SK-N-SH (cell line): ENCODE results near the gene PCP2.

Experiments used
- CTCF ChIP-seq: fragments of 200-600 bp; sonication (generic); IDR thresholded peaks from 2 replicates; pipeline ENCODE4 v1.6.1; 2017; ENCODE audit warnings: antibody characterized with exemption, mild to moderate bottlenecking, moderate library complexity
- ELF1 ChIP-seq: IDR thresholded peaks from 2 replicates; pipeline ENCODE4 v1.4.0; 2012
- EP300 ChIP-seq, 2 experiments: IDR thresholded peaks; 2 replicates each; pipeline versions ENCODE4 v1.4.0 to v1.6.1; 2012; ENCODE audit warnings: borderline replicate concordance in 1 of 2, low read depth in 1 of 2, low read length in 1 of 2
- GABPA ChIP-seq: IDR thresholded peaks from 2 replicates; pipeline ENCODE4 v1.4.0; 2012; ENCODE audit warnings: low read depth, mild to moderate bottlenecking
- JUND ChIP-seq: IDR thresholded peaks from 2 replicates; pipeline ENCODE4 v1.4.0; 2012
- MEF2A ChIP-seq: IDR thresholded peaks from 2 replicates; pipeline ENCODE4 v1.4.0; 2012; ENCODE audit warnings: low read depth, borderline replicate concordance
- MXI1 ChIP-seq: IDR thresholded peaks from 2 replicates; pipeline ENCODE4 v1.6.1; 2012; ENCODE audit warnings: mild to moderate bottlenecking, low read depth, low read length, improper control_type of control experiment
- NFIC ChIP-seq: IDR thresholded peaks from 2 replicates; pipeline ENCODE4 v1.4.0; 2012; ENCODE audit warnings: borderline replicate concordance
- POLR2AphosphoS5 ChIP-seq: IDR thresholded peaks from 2 replicates; pipeline ENCODE4 v1.6.1; 2012; ENCODE audit warnings: low read depth, low read length
- TCF12 ChIP-seq: IDR thresholded peaks from 2 replicates; pipeline ENCODE4 v1.4.0; 2012
- YY1 ChIP-seq: IDR thresholded peaks from 2 replicates; pipeline ENCODE4 v1.4.0; 2012; ENCODE audit warnings: low read depth, mild to moderate bottlenecking

- TF ChIP-seq YY1, result no peak
- no peak for TF ChIP-seq CTCF
- TF ChIP-seq POLR2AphosphoS5, result no peak
- no peak for TF ChIP-seq JUND
- no peak for TF ChIP-seq ELF1
- no peak for TF ChIP-seq MXI1
- no peak for TF ChIP-seq TCF12
- TF ChIP-seq EP300 (IDR thresholded peaks at IDR 0.05; ENCODE audit: borderline replicate concordance in 1 of 2, low read depth in 1 of 2, low read length in 1 of 2), result no peak
- no peak for TF ChIP-seq GABPA
- no peak for TF ChIP-seq MEF2A
- no peak for TF ChIP-seq NFIC
Measured at GRCh38 chr19:7631577-7631976, 1.9 kb downstream of the PCP2 start.
